Prostate gland (tissue), 2 donors: ENCODE measurements around the gene MICAL3. TPM values are rescaled to one million over a fixed set of nuclear protein-coding genes. Genes with fewer than 3 reads are reported as not detected.

Experiments used
- DNase-seq: peaks from one replicate; pipeline ENCODE4 v3.0.0-alpha.2; 2019; ENCODE audit warnings: low spot score
- H3K27ac ChIP-seq, 2 donors: fragments of 200-600 bp; sonication (generic); 2 replicates each; pipeline ENCODE4 v1.5.1; 2017 to 2019
- H3K27me3 ChIP-seq: fragments of 200-600 bp; sonication (generic); replicated peaks from 2 replicates; pipeline ENCODE4 v1.5.1; 2019; ENCODE audit not compliant: insufficient read depth
- H3K36me3 ChIP-seq, 2 donors: fragments of 200-600 bp; sonication (generic); 1 replicate in 1 of 2; 2 replicates in 1 of 2; pipeline versions ENCODE4 v1.5.1 to v1.8.1; 2017 to 2019
- H3K4me1 ChIP-seq: fragments of 200-600 bp; sonication (generic); replicated peaks from 2 replicates; pipeline ENCODE4 v1.5.1; 2019
- H3K4me3 ChIP-seq, 2 donors: fragments of 200-600 bp; sonication (generic); 2 replicates each; pipeline ENCODE4 v1.5.1; 2017 to 2019
- H3K9me3 ChIP-seq: fragments of 200-600 bp; sonication (generic); 2 replicates; pipeline ENCODE4 v1.5.1; 2017
- CTCF ChIP-seq, 4 experiments: fragments of 200-600 bp in 2 of 4; fragments of 450-650 bp in 2 of 4; sonication (generic) in 2 of 4; IDR thresholded peaks; 1 replicate in 3 of 4; 2 replicates in 1 of 4; pipeline ENCODE4 v1.5.1; 2016 to 2019; ENCODE audit warnings: antibody characterized with exemption in 4 of 4, mild to moderate bottlenecking in 2 of 4, moderate library complexity in 2 of 4
- POLR2A ChIP-seq: fragments of 450-650 bp; IDR thresholded peaks from one replicate; pipeline ENCODE4 v1.6.1; 2016; ENCODE audit warnings: antibody characterized with exemption, mild to moderate bottlenecking
- POLR2AphosphoS5 ChIP-seq: sonication (generic); formaldehyde crosslinking; IDR thresholded peaks from one replicate; pipeline ENCODE4 v1.6.1; 2017; ENCODE audit warnings: antibody characterized with exemption
- WGBS: methylation state at CpG from one replicate; pipeline ENCODE4 v1.1.5; 2018; 5-methylcytosine and 5-hydroxymethylcytosine counted together
- intact Hi-C: fragments of 100-400 bp; cut with DNase I; formaldehyde crosslinking; loops from one replicate; pipeline ENCODE4 v1.14.2; 2022
- total RNA-seq, 2 donors: library from RNA; depleted of rRNA; stranded (reverse); fragments of >200 nt; gene quantifications; one replicate each; pipeline ENCODE4 v1.1.0, GENCODE V29; 2016

The MICAL3 gene
- total RNA-seq, 2 donors from 2014 or later, result 58.6 to 78.7 TPM

GRCh38 chr22:17981497-17981896, 42.9 kb downstream of the MICAL3 start:
- no peaks in the 10 kb centered on the region for H3K27me3 ChIP-seq
- 84% methylated on average over 6 of the region's 6 CpGs for WGBS
- intact Hi-C loops, result no loop called here
- no peaks in the 10 kb centered on the region for H3K9me3 ChIP-seq
- no peak for TF ChIP-seq CTCF (IDR thresholded peaks at IDR 0.05)
- no peak for TF ChIP-seq POLR2AphosphoS5
- TF ChIP-seq POLR2A, result no peak
- no peak for DNase-seq
- no peak overlapping the region for H3K4me3 ChIP-seq
- H3K36me3 ChIP-seq, result no peaks in the 10 kb centered on the region
- H3K4me1 ChIP-seq, result no peaks in the 10 kb centered on the region
- no peak overlapping the region for H3K27ac ChIP-seq

- TF ChIP-seq POLR2A (no peak), POLR2AphosphoS5 (no peak), CTCF (IDR thresholded peaks at IDR 0.05) (no peak)
- peak; percentile 24 for DNase-seq
- 19% methylated on average over 13 of the region's 13 CpGs for WGBS
- no peaks in the 10 kb centered on the region for H3K4me1 ChIP-seq
- intact Hi-C loops, result no loop called here
- no peaks in the 10 kb centered on the region for H3K9me3 ChIP-seq
- no peak overlapping the region for H3K4me3 ChIP-seq
- no peaks in the 10 kb centered on the region for H3K27me3 ChIP-seq
- no peaks in the 10 kb centered on the region for H3K36me3 ChIP-seq
- no peak overlapping the region for H3K27ac ChIP-seq
Observed at GRCh38 chr22:17980638-17981051, 43.7 kb downstream of the MICAL3 start.

GRCh38 chr22:17980015-17980590, 44.3 kb downstream of the MICAL3 start:
- 63% methylated on average over 7 of the region's 7 CpGs for WGBS
- H3K4me1 ChIP-seq, result no peaks in the 10 kb centered on the region
- no peak overlapping the region for H3K27ac ChIP-seq
- no peaks in the 10 kb centered on the region for H3K9me3 ChIP-seq
- no peaks in the 10 kb centered on the region for H3K27me3 ChIP-seq
- intact Hi-C loops, result no loop called here
- H3K36me3 ChIP-seq, result no peaks in the 10 kb centered on the region
- H3K4me3 ChIP-seq, result no peak overlapping the region
- TF ChIP-seq POLR2AphosphoS5, result no peak
- TF ChIP-seq CTCF (IDR thresholded peaks at IDR 0.05), result no peak
- TF ChIP-seq POLR2A, result no peak
- no peak for DNase-seq

GRCh38 chr22:17978027-17978426, 46.3 kb downstream of the MICAL3 start:
- no peak overlapping the region for H3K4me3 ChIP-seq
- H3K27me3 ChIP-seq, result no peaks in the 10 kb centered on the region
- H3K27ac ChIP-seq, result no peak overlapping the region
- H3K36me3 ChIP-seq, result no peaks in the 10 kb centered on the region
- intact Hi-C loops, result loop anchor here (10.0 kb wide), 1 partner anchor 63 kb away; no protein-coding TSS in a partner anchor
- no peaks in the 10 kb centered on the region for H3K4me1 ChIP-seq
- no peaks in the 10 kb centered on the region for H3K9me3 ChIP-seq
- no peak for DNase-seq
- TF ChIP-seq CTCF (IDR thresholded peaks at IDR 0.05) (no peak), POLR2AphosphoS5 (no peak), POLR2A (no peak)

GRCh38 chr22:17977371-17977770, 47.0 kb downstream of the MICAL3 start:
- Histone ChIP-seq H3K36me3 (no peaks in the 10 kb centered on the region), H3K4me1 (peaks cover under 1% of the 10 kb centered on the region), H3K4me3 (no peak overlapping the region), H3K9me3 (no peaks in the 10 kb centered on the region), H3K27ac (no peak overlapping the region), H3K27me3 (no peaks in the 10 kb centered on the region)
- DNase-seq, result no peak
- 93% methylated on average over 2 of the region's 2 CpGs for WGBS
- TF ChIP-seq CTCF (IDR thresholded peaks at IDR 0.05) (no peak), POLR2AphosphoS5 (no peak), POLR2A (no peak)
- intact Hi-C loops, result loop anchor here (10.0 kb wide), 1 partner anchor 63 kb away; no protein-coding TSS in a partner anchor
